ENCODE data around the gene HSPB7.

GRCh38 chr1:16022393-16022792 is 4.5 kb upstream of the HSPB7 start:
- no peak for TF ChIP-seq POLR2AphosphoS5 (IDR thresholded peaks at IDR 0.05; ENCODE audit: insufficient read depth in 1 of 2, low read depth in 1 of 2)
- TF ChIP-seq, protein P1, sequence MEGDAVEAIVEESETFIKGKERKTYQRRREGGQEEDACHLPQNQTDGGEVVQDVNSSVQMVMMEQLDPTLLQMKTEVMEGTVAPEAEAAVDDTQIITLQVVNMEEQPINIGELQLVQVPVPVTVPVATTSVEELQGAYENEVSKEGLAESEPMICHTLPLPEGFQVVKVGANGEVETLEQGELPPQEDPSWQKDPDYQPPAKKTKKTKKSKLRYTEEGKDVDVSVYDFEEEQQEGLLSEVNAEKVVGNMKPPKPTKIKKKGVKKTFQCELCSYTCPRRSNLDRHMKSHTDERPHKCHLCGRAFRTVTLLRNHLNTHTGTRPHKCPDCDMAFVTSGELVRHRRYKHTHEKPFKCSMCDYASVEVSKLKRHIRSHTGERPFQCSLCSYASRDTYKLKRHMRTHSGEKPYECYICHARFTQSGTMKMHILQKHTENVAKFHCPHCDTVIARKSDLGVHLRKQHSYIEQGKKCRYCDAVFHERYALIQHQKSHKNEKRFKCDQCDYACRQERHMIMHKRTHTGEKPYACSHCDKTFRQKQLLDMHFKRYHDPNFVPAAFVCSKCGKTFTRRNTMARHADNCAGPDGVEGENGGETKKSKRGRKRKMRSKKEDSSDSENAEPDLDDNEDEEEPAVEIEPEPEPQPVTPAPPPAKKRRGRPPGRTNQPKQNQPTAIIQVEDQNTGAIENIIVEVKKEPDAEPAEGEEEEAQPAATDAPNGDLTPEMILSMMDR (IDR thresholded peaks at IDR 0.05), result no peak

All from vagina (tissue), 2 donors.